Neural progenitor cell (in vitro differentiated cells): Measurements from ENCODE around the gene CDC42EP1.

Experiments used
- CTCF ChIP-seq: fragments of 200-600 bp; sonication (generic); IDR thresholded peaks from 2 replicates; pipeline ENCODE4 v1.5.1; 2017; ENCODE audit warnings: antibody characterized with exemption, mild to moderate bottlenecking
- EZH2 ChIP-seq: fragments of 200-600 bp; sonication (generic); IDR thresholded peaks from 2 replicates; pipeline ENCODE4 v1.6.1; 2017; ENCODE audit warnings: antibody characterized with exemption, mild to moderate bottlenecking, moderate library complexity
- EZH2phosphoT487 ChIP-seq: fragments of 200-600 bp; sonication (generic); IDR thresholded peaks from 2 replicates; pipeline ENCODE4 v1.6.1; 2017; ENCODE audit warnings: antibody characterized with exemption

DNA sequence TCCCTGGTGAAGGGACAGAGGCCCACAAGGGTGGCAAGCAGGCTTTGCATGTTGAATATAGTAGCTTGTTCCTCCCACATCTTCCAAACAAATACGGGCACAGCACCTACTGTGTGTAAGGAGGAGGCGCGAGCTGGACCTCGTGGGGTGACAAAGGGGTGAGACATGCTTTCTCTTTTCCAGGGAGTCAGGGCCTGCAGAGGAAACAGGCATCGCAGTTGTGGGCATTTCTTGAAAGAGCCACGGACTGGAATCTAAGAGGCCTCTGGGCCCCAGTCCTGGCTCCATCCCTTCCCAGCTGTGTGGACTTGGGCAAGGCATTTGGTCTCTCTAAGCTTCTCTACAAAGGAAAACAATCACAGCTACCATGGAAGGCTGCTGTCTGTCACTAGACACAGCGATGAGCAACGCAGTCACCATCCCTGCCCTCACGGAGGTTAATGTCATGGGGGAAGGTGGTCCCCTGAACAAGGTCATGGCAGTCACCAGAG, 13.0 kb upstream of the CDC42EP1 start:
- no peak for TF ChIP-seq EZH2
- no peak for TF ChIP-seq EZH2phosphoT487
- no peak for TF ChIP-seq CTCF
